Measurements from ENCODE around the gene MMP14.

DNA sequence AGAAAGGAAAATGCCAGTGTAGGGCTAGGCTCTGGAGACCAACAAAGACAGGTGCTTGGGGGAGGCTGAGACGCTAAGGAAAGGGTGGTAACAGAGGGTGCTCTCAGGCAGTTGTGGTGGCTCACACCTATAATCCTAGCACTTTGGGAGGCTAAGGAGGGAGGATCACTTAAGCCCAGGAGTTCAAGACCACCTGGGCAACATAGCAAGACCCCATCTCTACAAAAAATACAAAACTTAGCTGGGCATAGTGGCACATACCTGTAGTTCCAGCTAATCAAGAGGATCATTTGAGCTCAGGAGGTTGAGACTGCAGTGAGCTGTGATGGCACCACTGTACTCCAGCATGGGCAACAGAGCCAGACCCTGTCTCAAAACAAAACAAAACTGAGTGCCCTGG, 59.0 kb downstream of the MMP14 start:
- TF ChIP-seq CTCF (conservative IDR thresholded peaks at IDR 0.05 in 1 of 2, IDR thresholded peaks at IDR 0.05 in 1 of 2; ENCODE audit: extremely low read depth in 1 of 2, insufficient read depth in 1 of 2, low read depth in 1 of 2, low read length in 2 of 2) = no peak
- no peak for TF ChIP-seq EZH2 (IDR thresholded peaks at IDR 0.05; ENCODE audit: borderline replicate concordance, low read length)

Measured in mammary epithelial cell (primary cell).